ENCODE data around the gene CALCOCO1. TPM values are rescaled to one million over a fixed set of nuclear protein-coding genes. Genes with fewer than 3 reads are reported as not detected.
"Not testable (repeated sequence)": the region's sequence is repeated elsewhere in the genome, so short reads cannot be mapped to it uniquely, and the experiment has no call there.

CALCOCO1 gene, protein sequence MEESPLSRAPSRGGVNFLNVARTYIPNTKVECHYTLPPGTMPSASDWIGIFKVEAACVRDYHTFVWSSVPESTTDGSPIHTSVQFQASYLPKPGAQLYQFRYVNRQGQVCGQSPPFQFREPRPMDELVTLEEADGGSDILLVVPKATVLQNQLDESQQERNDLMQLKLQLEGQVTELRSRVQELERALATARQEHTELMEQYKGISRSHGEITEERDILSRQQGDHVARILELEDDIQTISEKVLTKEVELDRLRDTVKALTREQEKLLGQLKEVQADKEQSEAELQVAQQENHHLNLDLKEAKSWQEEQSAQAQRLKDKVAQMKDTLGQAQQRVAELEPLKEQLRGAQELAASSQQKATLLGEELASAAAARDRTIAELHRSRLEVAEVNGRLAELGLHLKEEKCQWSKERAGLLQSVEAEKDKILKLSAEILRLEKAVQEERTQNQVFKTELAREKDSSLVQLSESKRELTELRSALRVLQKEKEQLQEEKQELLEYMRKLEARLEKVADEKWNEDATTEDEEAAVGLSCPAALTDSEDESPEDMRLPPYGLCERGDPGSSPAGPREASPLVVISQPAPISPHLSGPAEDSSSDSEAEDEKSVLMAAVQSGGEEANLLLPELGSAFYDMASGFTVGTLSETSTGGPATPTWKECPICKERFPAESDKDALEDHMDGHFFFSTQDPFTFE
- total RNA-seq = 165 TPM
- long read RNA-seq, full-length matches to known transcripts = 50 of 81 reads
- long read RNA-seq, partial matches to known transcripts = 17 of 81 reads
- long read RNA-seq, other reads (novel, unspliced or antisense) = 14 of 81 reads

DNA sequence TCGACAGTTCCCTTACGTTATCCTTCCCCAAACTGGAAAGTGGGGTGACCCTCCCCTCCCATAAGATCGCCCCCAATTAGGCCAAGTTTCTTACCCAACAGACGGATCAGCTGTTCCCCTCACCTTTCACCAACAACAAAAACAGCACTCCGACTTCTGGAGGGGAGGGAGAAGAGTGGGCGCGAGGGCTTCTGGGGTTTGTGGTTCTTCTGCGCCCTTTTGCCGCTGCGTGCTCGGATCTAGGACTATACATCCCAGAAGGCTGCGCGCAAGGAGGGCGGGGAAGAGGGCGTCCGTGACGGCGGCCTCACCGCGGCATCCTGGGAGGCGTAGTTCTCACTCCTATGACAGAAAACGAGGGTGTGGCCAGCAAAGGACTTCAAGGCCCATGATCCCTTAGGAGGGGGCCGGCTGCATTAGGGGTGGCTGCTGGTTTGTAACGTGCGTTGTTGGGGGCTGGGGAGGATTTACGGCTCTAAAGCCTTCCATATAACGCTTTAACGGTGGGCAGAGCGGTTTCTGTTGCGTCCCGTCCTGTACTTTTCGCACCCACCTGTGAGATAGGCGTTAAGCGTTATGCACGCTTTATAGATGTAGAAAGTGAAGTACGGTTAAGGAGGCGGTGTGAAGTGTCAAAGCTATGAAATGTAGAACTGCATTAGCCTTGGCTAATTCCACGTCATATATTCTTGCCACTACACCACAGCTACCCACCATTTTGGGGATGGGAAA is at the start of gene CALCOCO1:
Gene CALCOCO1, minus strand, starts transcription at position 143 of the 732 bp plus-strand sequence. CDS start 2,210 bp downstream, outside the sequence.
- DNase-seq (ENCODE audit: low spot score) = peak; percentile 98

DNA sequence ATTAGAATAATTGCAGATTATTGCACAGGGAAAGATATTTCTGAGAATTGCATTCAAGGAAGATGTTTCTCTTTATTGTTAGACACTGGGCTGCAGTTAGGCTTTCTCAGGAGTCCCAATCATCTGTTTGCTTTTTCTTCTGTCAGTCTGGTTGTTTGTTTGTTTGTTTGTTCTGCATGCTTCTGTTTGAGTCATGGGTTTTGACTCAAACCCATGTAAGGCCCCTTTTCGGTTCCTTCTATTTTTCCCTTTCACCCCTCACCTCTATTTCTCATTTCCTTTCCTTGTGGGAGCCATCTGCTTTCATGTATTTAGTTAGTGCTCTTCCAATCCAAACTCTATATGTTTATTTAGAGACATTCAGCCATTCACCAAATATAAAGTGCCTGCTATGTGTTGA is 49.6 kb upstream of the CALCOCO1 start:
- no peak for DNase-seq (ENCODE audit: low spot score)

DNA sequence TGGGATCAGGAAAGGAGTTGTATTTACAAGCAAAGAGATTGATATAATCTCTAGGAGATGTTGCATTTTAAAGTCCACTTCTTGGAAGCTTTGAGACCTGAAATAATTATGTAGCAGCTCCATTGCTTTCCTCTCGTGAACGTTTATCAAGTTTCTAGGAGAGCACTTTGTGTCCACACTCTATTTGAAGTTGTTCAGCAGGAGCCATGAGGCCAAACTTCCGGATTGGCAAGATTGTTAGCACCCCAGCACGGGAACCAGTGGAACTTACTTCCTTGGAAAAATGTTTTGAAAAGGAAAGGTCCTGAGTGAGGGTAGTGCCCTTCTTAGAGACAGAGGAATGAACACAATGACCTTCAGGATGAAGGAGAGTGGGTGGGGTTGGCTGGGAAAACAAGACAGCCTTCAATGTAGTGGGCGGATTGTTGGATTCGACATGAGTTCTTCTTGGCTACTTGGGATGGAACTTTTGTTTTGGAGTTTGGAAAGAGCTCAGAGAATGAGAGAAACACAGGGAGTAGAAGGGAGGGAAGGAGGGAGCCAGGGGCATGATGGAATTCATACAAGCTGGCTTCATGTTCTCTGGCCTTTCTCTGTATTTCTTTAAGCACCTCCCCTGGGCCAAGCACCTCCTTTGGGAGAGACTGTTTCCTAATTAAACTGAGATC is 48.4 kb upstream of the CALCOCO1 start:
- no peak for DNase-seq (ENCODE audit: low spot score)

DNA sequence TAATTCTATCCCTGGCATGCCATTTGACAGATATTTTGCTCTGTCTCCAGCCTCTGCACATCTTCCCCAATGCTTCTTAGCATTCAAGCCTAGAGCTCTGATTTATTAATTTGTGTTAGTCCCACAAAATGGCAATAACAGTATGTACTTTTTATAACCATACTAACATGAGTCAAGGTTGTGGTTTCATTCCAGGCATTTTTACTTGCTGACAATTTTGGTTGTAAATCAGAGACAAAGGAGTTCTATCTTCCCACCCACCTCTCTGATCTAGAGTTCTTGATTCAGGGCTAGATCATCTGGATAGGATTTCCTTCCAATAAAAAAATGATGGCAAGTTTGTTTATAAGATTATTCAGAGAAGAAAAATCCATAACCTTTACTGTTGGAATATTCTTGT is 43.0 kb upstream of the CALCOCO1 start:
- DNase-seq (ENCODE audit: low spot score) = no peak

DNA sequence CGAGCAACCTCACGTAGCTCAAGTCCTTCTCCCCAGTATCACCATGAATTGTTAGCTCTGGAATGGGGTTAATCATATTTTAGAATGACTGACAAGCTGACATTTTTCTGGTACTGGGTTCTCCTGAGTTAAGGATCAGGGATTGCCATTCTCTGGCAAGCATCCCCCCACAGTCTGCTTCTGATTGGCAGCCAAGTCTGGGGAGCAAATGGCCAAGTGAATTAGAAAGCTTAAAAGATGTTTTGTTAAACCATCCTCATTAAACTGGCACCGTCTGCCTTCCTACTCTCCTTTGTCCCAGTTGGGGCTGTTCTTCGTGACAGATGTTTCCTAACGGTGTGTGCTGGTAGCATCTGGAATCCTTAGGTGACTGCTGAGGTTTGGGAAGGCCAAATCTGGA is 41.7 kb upstream of the CALCOCO1 start:
- no peak for DNase-seq (ENCODE audit: low spot score)

DNA sequence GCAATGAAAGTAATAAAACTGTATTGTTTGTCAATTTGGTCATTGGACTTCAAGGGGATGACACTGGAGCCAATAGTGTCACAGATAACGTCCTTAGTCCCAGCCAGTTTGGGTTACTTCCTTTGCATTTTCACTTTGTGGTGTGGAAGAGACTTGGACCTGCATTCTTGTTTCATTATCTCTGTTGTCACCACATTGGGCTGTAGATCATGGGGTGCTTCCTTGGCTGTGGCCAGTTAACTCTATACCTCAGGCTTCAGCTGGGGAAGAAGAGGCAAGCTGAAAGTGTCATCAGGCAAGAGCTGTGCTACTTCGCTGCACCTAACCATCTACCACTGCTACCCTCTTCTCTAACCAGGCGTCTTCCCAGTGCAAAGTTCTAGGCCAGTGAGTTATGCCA is 39.6 kb upstream of the CALCOCO1 start:
- no peak for DNase-seq (ENCODE audit: low spot score)

DNA sequence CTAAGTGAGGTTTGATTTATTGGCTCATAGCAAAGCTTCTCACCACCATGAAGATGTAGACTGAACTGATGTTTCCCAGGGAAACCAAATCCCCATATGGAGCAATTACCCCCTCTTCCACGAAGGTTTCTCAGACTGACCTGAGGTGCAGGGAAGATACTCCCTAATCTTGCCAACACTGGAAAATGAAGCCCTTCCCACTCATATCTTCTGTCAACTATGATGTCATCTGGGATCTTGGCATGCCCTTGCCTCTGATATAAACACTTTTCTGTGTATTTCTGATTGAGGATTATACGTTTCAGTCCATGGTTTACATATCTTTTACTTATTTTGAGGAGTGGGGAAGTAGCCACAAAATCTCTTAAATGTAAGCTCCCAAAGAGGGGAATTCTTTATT is 38.6 kb upstream of the CALCOCO1 start:
- no peak for DNase-seq (ENCODE audit: low spot score)

DNA sequence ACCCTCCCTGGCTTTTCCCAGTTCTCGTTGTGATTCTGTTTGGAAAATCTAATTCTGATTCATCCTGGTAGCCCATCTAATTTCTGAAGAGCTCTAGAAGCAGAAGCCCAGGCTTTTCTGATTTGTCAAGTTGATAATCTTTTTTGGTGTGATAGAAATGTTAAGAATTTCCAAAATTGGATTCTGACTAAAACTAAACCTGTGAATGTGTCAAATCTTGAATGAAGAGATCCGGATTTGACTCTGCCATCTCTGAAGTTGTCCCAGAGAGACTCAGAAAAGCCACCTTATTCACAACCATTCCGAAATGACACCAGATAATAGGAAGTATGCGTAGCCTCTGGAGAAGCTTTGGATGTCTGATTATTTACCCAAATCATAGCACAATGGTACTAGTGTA is 37.4 kb upstream of the CALCOCO1 start:
- DNase-seq (ENCODE audit: low spot score) = no peak

DNA sequence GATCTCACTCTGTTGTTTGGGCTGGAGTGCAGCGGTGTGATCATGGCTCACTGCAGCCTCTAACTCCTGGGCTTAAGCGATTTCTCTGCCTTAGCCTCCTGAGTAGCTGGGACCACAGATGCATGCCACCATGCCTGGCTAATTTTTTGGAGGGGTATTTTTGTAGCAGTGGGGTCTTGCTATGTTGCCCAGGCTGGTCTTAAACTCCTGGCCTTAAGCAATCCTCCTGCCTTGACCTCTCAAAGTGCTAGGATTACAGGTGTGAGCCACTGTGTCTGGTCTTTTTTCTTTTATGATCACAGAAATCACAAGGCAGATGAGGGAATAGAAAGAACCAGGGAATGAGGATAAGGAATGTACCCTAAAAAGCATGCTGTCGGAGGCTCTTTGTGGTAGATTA is 35.5 kb upstream of the CALCOCO1 start:
- DNase-seq (ENCODE audit: low spot score) = not testable (repeated sequence)

DNA sequence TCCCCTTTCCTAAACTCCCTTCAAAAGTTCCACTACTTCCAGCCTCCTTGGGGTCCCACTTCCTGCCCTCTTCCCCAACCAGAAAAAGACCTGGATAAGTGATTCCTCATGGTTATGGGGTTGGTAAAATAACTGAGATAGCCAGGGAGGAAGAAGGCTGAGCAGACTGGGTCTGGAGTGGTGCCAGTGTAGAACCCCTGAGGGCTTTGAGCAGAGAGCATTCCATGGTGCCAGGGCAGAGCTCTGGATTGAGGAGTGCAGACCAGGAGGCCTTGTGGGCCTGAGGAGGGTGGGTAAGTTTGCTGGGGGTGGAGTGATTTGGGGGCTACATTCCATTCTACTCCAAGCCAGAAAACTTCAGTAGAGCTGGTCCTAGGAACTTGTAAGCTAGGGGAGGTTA is 34.1 kb upstream of the CALCOCO1 start:
- no peak for DNase-seq (ENCODE audit: low spot score)

DNA sequence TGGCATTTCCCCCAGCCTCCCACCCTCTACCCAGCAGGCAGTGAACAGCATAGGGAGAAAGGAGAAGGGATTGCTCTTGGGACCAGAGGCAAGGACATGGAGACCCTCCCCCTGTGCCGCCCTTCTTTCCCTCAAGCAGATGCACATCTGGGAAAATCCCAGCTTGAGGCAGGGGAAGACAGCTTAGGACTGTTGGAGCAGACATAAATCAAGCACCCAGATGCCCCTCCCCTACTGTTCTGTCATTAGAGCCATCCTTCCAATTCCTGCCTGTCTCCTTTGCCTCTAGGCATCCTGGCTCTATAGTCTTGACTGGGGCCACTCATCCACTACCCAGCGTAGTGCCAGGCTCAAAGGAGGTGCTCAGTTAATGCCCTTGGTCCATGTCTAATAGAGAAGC is 32.0 kb upstream of the CALCOCO1 start:
- peak; percentile 51 for DNase-seq (ENCODE audit: low spot score)

DNA sequence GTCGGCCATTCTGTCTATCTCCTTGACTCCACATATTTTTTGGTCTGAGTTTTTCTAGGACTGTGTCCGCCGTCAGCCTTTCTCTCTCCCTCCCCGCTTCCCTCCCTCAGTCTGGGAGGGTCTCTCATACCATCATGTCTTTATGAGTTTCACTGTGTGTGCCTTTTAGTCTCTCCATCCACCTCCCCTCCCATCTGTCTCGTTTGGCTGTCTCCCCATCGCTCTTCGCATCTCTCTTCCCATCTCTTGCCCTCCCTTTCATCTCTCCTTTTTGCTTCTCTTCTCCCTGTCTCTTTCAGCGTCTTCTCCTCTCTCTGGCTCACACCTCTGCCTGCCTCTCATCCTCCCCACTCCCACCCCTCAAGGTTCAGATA is 31.5 kb upstream of the CALCOCO1 start:
- peak; percentile 60 for DNase-seq (ENCODE audit: low spot score)

DNA sequence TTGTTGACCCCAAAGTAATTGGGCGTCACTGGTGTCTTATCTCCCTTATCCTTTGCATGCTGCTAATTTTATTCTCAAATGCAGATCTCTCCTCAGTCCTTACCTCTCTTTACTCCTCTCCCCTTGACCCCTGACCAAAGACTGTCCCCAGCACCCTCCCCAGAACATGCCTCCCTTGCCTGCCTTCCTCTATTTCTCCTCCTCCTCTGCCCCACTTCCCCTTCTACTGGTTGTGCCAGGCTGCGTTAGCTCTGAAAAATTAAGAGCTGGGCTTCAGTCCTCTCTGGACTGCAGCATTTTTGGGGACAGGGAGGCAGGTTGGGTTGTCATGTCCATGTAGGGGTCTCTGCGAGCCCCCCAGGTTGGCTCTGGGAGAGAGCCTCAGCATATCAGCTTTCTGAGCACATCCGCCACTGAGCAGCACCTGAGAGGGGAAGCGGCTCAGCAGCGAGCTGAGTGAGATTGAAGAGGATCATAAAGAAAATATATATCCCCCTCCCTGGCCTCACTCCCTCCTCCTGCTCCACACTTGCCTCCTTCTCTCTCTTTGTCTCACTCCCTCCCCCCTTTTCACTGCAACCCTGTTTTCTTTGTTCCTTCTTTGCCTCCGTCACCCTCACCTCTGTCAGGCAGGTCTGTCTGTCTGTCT is 31.0 kb upstream of the CALCOCO1 start:
- DNase-seq (ENCODE audit: low spot score) = peak; percentile 33

DNA sequence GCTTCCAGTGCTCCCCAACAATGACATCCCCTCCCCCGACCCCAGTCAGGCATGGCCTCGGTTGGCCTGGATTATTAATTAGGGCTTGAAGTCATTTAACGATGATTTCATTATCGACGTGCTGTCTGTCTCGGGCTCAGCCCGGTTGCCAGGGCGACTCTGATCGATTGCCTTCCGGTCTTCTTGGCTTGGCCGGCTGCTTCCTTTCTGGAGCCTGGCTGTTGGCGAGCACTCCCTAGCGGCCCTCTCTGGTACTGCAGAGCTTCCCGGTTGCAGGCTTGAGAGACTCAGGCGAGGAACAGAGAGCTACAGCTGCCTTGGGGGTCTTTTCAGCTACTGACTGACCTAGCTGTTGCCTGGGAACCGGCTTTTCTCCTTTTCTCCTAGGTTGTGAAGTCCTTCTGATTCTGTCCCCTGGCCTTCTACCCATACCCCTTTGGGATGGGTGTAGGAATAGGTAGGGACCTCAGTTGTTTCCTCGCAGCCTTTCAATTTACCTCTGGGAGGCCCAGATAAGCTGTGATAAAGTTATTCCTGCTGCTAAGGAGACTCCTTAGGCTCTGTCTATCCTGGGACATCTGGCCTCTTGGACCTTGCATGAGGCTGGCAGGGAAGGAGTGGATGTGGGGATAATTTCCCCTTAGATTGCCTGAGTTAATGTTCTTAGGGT is 30.0 kb upstream of the CALCOCO1 start:
- DNase-seq (ENCODE audit: low spot score) = no peak

DNA sequence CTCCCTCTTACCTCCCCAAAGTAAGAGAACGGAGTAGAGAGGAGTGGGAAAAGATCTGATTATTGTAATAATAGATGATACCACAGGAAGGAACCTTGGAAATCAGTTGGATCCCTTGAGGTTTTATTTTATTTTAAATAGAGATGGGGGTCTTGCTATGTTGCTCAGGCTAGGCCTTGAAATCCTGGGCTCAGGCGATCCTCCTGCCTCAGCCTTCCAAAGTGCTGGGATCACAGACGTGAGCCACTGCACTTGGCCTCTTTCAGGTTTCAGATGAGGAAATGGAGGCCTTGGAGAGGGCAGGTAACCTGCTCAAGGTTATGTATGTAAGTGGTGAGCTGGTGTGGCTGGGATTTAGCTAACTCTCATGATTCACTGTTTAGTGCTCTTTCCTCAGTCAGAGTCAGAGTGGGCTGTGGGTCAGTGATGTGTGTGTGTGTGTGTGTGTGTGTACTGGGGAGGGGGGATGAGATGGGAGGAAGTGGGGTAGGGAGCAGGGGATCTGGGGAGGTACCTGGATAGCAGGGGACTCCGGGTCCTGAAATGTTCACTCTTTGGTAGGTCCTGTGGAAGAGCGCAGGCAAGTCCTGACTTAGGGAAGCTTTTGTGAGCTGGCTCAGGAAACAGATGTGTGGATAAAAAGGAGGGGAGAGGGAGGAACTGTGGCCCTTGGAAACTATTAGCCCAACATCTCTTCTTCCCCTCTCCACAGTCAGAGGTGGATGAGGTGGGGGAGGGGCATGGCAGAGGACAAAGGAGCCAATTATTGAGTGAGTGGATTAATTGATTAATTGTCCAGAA is 29.2 kb upstream of the CALCOCO1 start:
- no peak for DNase-seq (ENCODE audit: low spot score)

DNA sequence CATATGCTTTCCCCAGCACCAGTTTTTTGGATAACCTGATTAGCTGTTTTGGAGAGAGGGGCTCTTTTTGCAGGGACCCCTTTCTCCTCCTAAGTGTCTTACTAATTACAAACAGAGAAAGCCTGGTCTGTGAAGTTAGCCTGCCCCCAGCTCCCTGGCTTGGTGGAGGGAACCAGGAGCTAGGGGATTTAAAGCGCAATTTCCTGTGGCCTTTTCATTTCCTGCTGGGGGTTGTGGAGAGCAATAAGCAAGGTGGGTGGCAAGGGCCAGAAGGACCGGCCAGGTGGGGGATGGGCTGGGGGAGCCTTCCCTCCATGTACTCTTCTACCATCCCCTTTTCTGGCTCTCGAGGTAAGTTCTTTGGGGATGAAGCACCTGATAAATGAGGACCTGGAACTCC is 28.6 kb upstream of the CALCOCO1 start:
- no peak for DNase-seq (ENCODE audit: low spot score)

DNA sequence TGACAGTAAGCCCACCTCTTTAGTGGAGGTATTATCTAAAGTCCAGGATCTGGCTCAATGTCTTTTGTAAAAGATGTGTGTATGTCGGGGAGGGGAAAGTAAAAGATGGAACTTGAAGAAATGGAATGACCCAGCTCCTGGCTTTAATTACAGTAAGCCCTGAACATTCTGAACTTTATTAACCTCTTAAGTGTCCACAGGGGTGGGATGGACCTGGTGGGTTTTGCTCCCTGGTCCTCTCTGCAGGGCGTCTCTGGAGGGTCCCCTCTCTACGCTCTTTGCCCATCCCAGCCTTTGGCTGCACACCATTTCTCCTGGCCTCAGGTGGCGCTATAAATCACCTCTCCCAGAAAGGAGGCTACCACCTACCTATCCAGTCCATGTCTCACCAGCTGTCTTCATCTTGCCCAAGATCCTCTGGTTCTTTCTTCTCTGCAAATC is 28.2 kb upstream of the CALCOCO1 start:
- no peak for DNase-seq (ENCODE audit: low spot score)

DNA sequence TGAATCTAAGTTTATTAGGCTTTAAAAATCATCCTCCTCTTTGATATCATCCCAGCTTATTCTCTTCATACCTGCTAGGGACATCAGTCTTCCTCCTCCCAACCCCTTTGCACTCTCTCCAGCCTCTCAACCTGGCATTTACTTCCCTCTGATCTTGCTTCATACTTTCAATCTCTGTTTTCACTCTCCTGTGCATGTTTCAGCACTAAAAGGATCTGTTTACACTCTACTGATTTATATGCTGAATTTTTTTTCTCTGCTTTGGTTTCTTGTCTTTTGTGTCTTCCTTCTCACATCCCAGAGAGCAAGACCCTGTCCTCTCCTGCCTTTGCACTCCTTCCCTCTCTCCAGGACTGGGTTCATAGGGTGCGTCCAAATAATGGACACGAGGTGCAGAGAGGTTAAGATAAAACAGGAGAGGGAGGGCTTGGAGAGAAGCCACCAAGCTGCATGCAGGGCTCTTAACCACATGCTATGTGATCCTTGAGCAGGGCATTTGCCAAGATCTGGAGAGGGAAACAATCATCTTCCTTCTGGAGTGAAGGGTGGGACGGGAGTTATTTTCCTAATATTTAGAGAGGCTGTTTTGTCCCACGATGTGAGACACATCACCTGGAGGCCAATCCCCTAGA is 27.5 kb upstream of the CALCOCO1 start:
- DNase-seq (ENCODE audit: low spot score) = no peak

DNA sequence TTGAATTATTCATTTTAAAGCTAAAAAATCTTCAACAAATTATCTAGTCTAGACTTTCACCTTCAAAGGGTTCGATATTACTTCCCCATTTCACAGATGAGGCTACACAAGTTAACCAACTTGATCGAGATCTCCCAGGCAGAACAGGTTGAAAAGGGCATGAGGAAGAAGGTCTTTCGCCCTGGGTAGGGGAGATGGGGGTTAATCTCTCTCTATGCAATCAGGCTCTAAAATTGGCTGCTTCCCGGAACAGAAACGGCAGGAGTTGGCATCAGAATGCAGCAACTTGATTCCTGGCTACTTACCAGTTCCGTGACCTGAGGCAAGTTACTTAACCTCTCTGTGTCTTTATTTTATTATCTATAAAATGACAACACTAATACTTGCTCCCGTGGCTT is 26.9 kb upstream of the CALCOCO1 start:
- no peak for DNase-seq (ENCODE audit: low spot score)

Measured in mesenteric fat pad (tissue), 1 donor.